Stimulated activated CD8-positive, alpha-beta memory T cell treated with anti-CD3 and anti-CD28 coated beads, Interleukin-4, amount 100 ng/mL, for 24 hours (primary cell): ENCODE data around the gene FAM89A.
"Not testable (repeated sequence)": the region's sequence is repeated elsewhere in the genome, so short reads cannot be mapped to it uniquely, and the experiment has no call there.

Experiments used
- DNase-seq: peaks from one replicate; pipeline ENCODE4 v3.0.0-alpha.2; 2020; ENCODE audit warnings: low read depth

The FAM89A gene

DNA sequence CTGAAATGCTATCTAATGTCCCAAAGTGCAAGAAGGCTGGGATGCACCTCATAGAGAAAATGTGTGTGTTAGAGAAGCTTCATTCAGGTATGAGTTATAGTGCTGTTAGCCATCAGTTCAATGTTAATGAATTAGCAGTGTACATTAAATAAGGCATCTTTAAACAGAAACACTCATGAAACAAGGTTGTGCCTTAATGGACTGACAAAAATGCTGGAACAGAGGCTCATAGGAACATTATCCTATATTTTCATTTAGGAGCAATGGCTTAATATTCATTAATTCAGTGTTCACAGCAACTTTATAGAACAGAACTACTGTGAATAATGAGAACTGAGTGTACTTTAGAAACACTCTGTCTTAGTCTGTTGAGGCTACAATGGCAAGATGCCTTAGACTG lies 15.2 kb upstream of the FAM89A start:
- no peak for DNase-seq

DNA sequence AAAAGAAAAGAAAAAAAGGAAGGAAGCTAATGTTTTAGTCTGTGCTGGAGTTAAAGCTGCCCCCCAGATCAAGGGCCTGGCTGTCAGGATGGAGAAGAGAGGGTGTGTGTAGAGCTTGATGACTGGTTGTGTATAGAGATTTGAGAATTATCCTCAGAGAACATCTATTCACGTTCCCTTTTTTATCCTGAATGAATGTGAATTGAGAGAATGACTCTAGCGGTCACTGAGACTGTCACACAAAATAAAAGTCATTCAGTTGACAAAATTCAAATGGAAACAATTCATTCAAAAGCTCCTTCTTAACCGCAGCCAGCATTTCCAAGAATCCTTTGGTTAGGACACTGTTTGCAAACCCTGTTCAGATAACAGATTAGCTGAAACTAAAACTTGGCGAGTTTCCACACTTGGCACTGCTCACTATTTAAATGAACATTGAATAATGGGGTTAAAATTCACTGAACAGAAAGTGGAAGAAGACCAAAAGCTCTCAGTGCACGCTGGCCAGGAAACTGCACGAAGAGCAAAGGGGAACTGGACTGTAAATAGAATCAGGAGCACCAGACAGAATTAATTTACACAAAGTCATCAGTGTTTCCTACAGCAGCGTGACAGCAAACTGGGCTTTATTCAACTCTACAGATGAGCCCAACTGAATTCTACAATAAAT lies 13.6 kb upstream of the FAM89A start:
- DNase-seq = no peak

DNA sequence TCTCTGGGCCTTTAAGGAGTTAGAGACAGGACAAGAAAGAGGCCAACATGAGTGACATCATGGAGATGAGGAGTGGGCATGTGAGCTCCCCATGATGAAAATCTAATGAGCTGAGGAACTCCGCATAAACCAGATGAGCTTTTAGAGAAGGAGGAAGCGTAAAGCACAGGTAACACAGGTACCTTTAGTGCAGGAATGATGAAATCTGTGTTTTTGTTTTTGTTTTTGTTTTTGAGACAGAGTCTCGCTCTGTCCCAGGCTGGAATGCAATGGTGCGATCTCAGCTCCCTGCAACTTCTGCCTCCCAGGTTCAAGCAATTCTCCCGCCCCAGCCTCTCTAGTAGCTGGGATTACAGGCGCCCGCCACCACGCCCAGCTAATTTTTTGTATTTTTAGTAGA lies 12.7 kb upstream of the FAM89A start:
- no peak for DNase-seq

DNA sequence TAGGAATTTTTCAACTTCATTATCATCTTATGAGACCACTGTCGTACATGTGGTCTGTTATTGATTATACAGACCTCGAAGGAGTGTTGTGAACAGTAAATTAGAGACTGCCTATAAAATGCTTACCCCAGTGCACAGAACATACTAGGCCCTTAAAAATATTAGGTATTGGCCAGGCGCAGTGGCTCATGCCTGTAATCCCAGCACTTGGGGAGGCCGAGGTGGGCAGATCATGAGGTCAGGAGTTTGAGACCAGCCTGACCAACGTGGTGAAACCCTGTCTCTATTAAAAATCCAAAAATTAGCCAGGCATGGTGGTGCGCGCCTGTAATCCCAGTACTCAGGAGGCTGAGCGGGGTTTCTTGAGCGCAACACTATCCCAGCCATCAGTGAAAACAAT lies 10.9 kb upstream of the FAM89A start:
- not testable (repeated sequence) for DNase-seq

DNA sequence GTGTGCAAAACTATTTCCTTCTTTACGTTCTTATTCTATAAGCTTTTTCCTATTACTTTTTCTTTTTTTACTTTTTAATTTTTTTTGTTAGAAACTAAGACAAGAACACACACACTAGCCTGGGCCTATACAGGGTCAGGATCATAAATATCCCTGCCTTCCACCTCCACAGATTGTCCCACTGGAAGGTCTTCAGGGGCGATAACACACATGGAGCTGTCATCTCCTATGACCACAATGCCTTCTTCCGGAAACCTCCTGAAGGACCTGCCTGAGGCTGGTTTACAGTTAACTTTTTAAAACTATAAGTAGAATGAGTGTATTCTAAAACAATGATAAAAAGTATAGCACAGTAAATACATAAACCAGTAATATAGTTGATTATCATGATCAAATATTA lies 10.3 kb upstream of the FAM89A start:
- DNase-seq = no peak

DNA sequence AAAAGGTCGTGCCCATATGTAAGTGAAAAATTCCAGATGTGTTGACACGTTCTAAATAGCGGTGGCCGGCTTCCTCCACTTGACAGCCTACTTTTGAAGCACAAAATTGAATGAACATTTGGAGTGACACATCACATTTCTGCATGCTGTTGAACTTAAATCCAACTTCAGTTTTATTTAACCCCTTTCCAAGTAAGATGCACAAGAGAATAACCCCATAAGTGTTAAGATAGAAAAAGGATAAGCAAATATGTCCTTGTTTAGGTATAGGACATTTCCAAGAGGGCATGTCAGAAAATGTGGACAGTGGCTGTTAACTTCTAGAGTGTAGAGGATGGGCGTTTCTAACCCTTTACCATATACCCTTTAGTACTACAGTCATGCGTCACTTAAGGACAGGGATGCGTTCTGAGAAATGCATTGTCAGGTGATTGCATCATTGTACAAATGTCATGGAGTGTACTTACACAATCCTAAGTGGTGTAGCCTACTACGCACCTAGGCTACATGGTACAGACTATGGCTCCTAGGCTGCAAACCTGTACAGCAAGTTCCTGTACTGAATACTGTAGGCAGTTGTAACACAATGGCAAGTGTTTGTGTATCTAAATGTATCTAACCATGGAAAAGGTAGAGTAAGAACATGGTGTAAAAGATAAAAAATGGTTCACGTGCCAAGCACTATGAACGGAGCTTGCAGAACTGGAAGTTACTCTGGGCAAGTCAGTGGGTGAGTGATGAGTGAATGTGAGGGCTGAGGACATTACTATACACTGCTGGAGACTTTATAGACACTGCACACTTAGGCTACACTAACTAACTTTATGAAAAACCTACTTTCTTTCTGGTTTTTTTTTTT lies 9.3 kb upstream of the FAM89A start:
- no peak for DNase-seq

DNA sequence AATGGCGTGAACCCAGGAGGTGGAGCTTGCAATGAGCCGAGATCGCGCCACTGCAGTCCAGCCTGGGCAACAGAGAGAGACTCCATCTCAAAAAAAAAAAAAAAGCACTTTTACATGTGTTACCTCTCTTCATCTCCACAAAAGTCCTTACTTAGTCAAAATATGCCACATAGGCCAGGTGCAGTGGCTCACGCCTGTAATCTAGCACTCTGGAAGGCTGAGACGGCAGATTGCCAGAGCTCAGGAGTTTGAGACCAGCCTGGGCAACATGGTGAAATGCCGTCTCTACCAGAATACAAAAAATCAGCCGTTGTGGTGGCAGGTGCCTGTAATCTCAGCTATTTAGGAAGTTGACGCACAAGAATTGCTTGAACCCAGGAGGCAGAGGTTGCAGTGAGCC lies 8.4 kb upstream of the FAM89A start:
- DNase-seq = not testable (repeated sequence)

DNA sequence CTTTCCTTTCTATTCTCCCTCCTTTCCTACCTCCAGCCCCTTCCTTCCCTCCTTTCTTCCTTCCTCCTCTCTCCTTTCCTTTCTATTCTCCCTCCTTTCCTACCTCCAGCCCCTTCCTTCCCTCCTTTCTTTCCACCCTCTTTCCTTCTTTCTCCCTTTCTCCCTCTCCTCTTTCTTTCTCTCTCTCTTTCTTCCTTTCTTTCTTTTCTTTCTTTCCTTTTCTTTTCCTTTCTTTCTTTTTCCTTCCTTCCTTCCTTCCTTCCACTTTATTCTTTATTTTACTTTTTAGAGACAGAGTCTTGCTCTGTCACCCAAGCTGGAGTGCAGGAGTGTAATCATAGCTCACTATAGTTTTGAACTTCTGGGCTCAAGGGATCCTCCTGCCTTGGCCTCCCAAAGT lies 7.5 kb upstream of the FAM89A start:
- not testable (repeated sequence) for DNase-seq

DNA sequence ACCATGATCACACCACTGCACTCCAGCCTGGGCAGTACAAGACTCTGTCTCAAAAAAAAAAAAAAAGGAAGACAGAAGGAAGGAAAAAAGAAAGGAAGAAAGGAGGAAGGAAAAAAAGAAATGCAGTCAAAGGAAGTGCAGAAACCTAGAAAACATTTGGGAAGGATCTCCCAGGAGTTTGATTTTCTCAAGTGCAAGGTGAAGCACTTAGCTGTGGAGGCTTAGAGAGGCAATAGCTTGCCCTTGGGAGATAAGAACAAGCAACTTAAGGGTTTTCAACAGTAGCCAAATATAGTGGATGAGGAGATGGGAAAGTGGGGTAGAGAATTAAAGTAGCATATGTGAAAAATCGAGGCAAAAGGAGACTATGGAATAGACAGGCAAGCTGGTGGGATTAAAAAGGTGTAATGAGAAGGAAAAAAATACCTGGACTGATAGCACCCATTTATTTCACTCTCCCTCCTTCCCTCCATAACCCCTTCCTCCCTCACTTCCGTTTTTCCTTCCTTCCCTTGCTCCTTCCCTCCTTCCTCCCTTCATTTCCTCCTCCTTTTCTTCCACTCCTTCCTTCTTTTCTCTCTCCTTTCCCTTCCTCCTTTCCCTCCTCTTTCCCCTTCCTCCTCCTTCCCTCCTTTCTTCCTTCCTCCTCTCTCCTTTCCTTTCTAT lies 6.8 kb upstream of the FAM89A start:
- no peak for DNase-seq

DNA sequence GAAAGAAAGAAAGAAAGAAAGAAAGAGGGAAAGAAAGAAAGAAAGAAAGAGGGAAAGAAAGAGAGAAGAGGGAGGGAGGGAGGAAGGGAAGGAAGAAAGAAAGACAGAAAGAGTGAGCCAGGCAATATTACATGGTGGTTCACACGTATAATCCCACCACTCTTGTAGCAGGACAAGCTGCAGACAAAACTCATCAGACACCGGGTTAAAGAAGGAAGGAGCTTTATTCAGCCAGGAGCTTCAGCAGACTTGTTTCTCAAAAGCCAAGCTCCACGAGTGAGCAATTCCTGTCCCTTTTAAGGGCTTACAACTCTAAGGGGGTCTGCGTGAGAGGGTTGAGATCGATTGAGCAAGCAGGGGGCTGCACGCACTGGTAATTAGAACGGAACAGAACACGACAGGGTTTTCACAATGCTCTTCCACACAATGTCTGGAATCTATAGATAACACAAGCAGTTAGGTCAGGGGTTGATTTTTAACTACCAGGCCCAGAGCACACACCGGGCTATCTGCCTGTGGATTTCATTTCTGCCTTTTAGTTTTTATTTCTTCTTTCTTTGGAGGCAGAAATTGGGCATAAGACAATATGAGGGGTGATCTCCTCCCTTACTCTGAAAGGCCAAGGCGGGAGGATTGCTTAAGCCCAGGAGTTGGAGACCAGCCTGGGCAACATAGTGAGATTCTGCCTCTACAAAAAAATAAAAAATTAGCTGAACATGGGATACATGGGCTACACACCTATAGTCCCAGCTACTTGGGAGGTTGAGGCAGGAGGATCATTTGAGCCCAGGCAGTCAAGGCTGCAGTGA lies 6.1 kb upstream of the FAM89A start:
- not testable (repeated sequence) for DNase-seq

DNA sequence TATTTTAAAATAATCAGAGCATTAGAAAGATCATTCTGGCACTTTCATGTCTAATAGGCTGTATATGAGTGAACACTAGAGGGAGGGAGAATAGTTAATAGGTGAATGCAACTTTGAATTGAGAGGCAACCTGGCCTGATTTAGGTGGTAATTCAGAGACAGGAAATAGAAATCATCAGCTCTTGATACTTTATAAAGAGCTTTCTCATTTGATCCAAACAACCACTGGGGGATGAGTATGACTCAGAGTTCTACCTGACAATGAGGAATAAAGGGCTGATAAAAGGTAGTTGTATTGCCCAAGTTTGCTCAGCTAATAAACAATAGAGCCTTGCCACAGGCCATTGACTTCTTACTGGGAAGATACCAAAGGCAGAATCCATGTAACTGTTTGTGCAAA lies 5.2 kb upstream of the FAM89A start:
- no peak for DNase-seq

DNA sequence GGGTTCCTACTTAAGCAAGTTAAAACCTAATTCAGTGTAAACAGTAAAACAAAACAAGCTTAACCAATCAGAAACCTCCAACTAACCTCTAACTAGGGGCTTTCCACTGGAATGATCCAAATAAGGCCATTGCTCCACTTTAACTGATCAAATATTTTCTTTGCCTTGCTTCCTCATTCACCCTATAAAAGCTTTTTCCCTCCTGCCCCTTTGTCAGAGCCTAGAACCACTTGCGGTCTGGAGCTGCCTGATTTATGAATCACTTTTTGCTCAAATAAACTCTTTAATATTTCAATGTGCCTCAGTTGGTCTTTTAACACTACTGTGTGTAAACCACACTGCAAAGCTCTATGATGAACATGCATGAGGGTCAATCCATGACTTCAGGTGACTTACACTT lies 4.5 kb upstream of the FAM89A start:
- DNase-seq = no peak

DNA sequence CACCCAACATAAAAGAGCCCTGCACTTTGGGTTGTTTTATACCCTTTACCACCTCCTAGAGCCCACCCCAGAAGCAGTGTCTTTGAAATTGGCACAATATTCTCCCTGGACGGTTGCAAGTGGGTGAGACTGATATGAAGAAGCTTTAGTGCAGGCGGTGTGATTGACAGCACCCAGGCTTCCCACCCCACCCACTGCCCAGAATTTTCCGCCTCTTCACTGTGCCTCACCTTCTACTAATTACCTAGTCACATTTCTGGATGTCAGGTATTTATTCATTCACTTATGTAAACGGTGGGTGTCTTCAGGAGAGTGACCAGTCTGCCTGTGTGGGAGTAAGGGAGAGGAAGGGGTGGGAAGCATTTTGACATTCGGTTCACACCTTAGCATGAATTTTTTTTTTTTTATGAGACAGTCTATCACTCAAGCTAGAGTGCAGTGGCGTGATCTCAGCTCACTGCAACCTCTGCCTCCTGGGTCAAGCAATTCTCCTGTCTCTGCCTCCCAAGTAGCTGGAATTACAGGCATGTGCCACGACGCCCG lies 1.7 kb upstream of the FAM89A start:
- DNase-seq = no peak

DNA sequence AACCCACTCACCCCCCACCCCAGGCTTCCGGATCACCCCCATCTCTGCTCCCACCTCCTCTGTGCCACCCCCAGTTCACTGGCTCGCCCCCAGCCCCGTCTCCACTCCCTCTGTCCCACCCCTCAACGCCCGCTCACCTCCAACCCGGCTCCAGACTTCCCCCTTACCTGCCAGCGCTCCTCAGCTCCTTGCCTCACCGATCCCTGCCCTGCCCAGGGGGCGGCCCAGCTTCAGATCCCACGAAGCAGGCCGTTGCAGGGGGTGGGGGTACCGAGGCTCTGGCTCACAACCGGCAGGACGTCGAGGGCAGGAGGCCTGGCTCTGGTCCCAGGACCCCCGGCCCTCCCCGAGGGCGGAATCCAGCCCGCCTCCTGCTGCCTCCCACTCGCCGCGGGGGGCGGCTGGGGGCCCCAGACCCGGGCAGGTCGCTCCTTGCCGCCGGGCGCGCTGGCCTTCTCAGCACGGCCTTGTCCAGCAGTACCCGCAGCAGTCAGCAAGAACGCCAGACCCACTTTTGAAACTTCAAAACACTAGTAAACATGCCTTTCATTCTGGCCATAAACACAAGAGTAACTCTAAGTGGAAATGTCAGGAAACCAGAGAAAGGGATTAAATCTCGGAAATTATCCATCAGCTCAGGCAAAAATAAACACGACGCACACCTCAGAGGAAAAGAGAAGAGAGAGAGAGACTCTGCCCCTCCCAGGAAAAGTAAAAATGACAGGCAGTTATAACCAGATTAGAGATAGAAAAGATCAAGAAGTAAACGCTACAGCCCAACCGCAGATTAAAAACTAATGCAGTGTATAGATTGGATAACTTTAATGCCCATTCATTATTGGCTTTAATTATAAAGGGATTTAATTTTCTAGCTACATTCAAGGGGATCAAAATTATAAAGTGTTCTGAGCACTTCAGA lies 1.0 kb upstream of the FAM89A start:
- DNase-seq = no peak

DNA sequence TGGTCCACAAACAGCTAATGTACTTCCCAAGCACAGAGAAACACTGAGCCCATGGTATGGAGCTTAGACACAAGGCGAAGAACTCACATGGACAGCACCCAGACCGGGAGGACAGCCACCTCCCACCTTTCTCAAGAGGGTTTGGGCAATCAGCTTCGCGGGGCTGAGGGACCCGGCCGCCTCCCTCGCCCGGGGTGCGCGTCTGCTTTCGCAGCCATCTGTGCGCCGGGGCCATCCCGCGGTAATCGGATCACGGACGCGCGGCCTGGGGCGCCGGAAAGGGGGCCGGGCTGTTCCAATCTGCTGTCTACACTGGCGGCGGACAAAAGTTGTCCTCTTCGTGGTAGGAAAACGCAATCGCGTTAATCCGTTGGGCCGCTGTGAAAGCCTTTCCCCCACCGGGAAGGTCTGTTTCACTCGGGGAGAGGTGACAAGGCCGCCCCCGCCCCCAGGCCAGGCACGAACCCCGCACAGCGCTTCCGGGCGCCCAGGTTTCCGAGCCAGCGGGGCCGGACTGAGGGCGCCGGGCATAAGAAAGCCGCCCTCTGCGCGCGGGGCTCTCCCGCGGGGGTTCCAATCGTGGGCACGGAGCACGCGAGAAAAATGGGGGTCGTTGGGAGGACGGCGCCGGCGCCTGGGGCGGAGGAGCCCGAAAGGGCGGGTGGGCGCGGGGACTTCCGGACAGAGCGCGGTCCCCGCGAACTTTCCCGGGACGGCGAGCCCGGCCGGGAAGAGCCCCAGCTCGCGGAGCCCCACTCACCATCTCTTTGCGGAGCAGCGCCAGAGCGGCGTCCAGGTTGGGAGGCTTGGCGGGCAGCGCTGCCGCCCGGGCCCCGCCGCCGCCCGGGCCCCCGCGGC lies 664 bp downstream of the FAM89A start:
- no peak for DNase-seq

DNA sequence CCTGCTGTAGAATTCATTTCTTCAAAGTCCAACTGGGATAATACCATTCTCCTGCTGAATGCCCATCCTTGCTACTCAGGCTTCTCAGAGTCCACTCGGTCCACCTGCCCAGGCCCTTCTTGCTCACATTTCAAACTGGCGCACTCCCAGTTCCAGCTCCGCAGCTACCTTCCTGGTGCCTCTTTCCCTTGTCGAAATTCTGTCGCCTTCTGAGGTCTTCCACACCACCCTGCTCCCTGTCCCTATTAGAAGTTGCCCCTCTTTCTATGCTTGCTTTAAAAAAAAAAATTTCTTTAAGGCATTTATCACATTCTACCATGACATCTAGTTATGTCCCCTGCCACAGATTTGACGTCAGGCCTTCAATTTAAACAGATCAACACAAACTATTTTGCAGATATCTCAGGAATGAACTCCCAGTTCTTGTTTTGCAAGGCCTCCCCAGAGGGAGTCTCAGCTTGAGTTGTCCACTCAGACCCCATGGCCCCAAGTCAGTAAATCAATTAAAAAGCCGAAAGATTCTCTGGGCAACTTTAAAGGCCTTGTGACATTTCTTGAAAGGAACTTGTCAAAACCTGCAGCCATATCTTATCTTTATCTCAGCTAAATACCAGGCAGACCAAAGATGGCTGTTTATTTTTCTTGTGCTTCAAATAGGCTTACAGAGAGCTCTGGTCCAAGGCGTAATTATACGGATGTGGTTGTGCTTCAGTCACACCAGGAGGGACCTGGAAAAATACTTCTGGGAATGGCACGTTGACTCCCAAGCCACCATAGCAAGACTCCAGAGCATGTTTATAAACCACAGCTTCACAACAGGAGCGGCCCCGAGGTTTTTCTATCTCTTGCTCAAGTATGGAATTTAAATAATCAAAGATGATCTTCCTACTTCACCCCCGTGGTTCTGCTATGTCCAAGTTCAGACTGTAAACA lies 2.2 kb downstream of the FAM89A start:
- no peak for DNase-seq

DNA sequence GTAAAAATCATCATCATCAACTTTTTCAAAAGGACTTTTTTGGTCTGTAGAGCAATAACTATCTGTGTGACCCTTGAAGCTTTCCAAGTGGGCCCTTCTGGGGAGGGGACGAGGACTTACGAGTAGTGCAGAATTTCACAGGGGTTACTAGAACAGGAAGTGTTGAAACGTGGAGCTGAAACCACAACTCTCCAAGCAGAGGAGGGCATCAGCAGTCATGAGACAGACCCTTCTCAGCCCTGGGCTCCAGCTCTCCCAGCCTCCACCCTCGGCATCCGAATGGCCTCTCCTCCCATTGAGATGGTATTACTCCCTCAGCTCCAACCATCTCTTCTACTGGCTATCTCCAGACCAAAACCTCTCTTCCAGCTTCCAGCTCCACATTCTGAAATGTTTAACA lies 3.6 kb downstream of the FAM89A start:
- DNase-seq = no peak

DNA sequence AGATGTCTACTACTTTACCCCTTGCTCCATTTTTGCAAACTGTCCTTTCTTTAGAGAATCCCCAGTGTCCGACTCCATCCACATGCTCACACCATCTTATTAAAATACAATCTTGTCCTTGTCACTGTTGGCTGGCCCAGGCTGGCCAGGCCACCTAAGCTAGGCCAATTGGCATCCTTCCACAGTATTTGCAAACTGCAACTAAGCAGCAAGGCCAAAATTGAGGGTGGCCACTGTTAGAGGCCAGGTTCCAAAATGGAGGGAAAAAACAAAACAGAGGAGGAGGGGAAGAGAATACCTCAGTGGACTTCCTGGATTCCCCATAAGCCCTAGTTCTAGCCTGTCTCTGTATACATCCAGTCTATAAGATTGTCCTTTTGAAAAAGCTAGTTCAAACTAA lies 4.3 kb downstream of the FAM89A start:
- DNase-seq = no peak

DNA sequence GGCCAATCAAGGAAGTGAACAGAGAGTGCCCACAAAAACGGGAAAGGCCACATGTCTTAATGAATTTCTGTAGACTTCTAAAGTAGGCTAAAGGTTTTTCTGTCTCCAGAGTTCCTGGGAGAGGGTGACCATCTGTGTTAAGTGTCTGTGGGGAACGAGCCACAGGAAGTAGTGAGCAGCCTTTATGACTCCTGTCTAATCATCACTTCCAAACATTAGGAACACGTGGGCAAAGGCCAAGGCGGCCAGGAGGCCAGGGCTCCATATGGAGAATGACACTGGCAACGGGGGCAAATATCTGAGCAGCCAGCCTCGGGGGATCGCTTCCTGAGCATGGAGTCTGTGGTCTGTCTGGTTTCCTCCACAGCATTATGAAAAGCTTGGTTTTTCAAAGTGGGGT lies 7.1 kb downstream of the FAM89A start:
- no peak for DNase-seq
